Effector memory CD4-positive, alpha-beta T cell (primary cell): ENCODE measurements around the gene VWA3A.

Source experiments
- DNase-seq, 3 donors: peaks; one replicate each; pipeline ENCODE4 v3.0.0-alpha.2; 2020
- H3K27ac ChIP-seq: 2 replicates; pipeline ENCODE4 v1.7.0; 2013; ENCODE audit warnings: mild to moderate bottlenecking, low read length, moderate library complexity; ENCODE audit not compliant: insufficient read depth, poor library complexity, severe bottlenecking
- H3K27me3 ChIP-seq: replicated peaks from 2 replicates; pipeline ENCODE4 v1.7.0; 2013; ENCODE audit warnings: mild to moderate bottlenecking, low read length; ENCODE audit not compliant: insufficient read depth, control insufficient read depth, poor library complexity, severe bottlenecking
- H3K36me3 ChIP-seq: 2 replicates; pipeline ENCODE4 v1.7.0; 2013; ENCODE audit warnings: mild to moderate bottlenecking, low read length, moderate library complexity; ENCODE audit not compliant: control insufficient read depth, insufficient read depth
- H3K4me1 ChIP-seq: 2 replicates; pipeline ENCODE4 v1.7.0; 2013; ENCODE audit warnings: low read length, mild to moderate bottlenecking; ENCODE audit not compliant: control insufficient read depth, insufficient read depth, poor library complexity, severe bottlenecking
- H3K4me3 ChIP-seq: 2 replicates; pipeline ENCODE4 v1.7.0; 2013; ENCODE audit warnings: low read length, low read depth, mild to moderate bottlenecking; ENCODE audit not compliant: insufficient read depth, poor library complexity, severe bottlenecking
- H3K9me3 ChIP-seq: 2 replicates; pipeline ENCODE4 v1.7.0; 2013; ENCODE audit warnings: mild to moderate bottlenecking, low read length, moderate library complexity; ENCODE audit not compliant: control insufficient read depth

The VWA3A gene

GRCh38 chr16:22063888-22064467, 28.4 kb upstream of the VWA3A start:
- H3K4me1 ChIP-seq = no peaks in the 10 kb centered on the region
- H3K9me3 ChIP-seq = peaks cover 4% of the 10 kb centered on the region
- H3K27ac ChIP-seq = no peak overlapping the region
- H3K4me3 ChIP-seq = no peak overlapping the region
- no peaks in the 10 kb centered on the region for H3K27me3 ChIP-seq
- no peak for DNase-seq
- H3K36me3 ChIP-seq = peaks cover 3% of the 10 kb centered on the region

DNA sequence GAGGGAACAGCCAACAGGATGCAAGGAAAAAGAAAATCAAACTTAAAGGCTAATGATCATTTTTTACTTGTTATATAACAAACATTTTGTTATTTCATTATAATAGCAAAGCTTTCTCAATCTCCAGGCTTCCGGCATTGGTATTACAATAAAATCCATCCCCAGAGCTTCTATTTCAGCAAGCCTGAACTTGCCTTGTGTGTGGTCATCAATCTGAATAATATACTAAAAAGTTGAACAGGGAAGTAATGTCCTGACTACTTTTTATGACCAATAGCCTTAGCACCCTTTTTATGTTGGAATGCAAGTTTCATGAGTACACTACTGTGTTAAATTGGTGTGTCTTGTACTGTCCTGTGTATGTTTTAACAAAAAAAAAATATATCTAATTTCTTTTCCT, 27.1 kb upstream of the VWA3A start:
- H3K27ac ChIP-seq = no peak overlapping the region
- DNase-seq = no peak
- no peak overlapping the region for H3K4me3 ChIP-seq
- no peaks in the 10 kb centered on the region for H3K27me3 ChIP-seq
- no peaks in the 10 kb centered on the region for H3K4me1 ChIP-seq
- peaks cover 4% of the 10 kb centered on the region for H3K9me3 ChIP-seq
- peaks cover 3% of the 10 kb centered on the region for H3K36me3 ChIP-seq

DNA sequence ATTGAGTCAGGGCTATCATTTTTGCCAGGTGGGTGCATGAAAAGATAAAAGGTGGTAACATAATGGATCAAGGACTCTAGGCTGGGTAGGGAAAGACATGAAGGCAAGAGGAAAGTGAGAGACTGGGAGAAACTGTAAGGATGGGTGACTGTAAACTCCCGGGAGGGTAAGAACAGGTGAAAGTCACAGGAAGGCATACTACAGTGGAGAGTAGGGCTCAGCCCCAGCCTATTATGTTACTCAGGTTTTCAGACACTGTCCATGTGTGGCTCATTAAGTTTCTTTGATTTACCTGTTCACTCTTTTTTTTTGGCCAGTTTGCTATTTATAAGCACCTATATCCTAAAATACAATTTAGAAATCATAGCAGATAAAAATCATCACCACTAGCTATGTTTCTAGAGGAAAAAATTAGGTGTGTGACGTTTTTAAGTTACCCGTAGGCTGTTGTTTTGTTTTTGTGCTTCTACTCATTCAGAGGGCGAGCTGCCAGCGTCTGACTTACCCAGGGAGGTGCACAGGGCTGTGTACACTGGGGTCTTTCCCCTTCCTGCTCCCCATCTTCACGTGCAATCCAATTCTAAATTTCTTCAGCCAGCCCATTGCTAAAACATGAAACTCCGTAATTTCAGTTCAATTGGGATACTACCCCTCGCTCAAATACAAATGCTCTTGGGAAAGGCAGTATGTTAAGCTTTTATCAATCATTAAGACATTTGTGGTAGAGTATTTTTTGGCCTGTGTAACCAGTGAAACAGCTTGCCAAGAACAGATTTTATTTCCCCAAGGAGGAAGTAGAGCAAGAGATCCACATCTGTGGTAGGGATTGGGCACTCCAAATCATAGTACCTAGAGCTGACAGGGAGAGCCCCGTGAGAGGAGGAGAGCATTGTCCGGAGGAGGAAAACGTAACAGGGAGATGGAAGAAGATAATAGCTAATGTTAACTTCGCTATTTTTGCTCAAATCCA, 21.7 kb upstream of the VWA3A start:
- DNase-seq = no peak
- H3K4me1 ChIP-seq = no peaks in the 10 kb centered on the region
- peaks cover 4% of the 10 kb centered on the region for H3K9me3 ChIP-seq
- H3K27me3 ChIP-seq = no peaks in the 10 kb centered on the region
- peaks cover 3% of the 10 kb centered on the region for H3K36me3 ChIP-seq
- no peak overlapping the region for H3K27ac ChIP-seq
- no peak overlapping the region for H3K4me3 ChIP-seq

- no peak overlapping the region for H3K27ac ChIP-seq
- no peak for DNase-seq
- no peaks in the 10 kb centered on the region for H3K27me3 ChIP-seq
- peaks cover 2% of the 10 kb centered on the region for H3K9me3 ChIP-seq
- no peaks in the 10 kb centered on the region for H3K4me1 ChIP-seq
- H3K4me3 ChIP-seq = no peak overlapping the region
- no peaks in the 10 kb centered on the region for H3K36me3 ChIP-seq
Measured at GRCh38 chr16:22071331-22071910, 20.9 kb upstream of the VWA3A start.

DNA sequence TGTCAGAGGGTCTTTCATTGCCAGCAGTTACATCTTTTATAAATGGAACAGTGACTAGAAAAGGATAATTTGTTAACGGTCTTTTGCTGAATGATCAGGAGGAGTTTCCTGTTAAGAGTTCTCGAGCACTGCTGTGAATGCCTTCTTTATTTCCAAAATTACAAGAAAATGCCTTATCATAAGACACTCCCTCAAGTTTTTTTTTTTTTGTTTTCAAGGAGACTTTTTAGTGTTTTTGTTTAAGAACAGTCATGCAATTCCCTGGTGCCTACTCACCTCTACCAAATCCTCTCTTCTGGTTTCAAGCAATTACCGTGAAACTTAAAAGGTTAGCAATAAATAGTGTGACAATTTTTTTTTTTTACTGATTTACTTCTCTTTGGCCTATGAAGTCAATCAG, 19.0 kb upstream of the VWA3A start:
- Histone ChIP-seq H3K4me1 (peaks cover 3% of the 10 kb centered on the region), H3K27ac (no peak overlapping the region)

GRCh38 chr16:22075043-22075757, 17.1 kb upstream of the VWA3A start:
- H3K9me3 ChIP-seq = no peaks in the 10 kb centered on the region
- H3K27me3 ChIP-seq = no peaks in the 10 kb centered on the region
- H3K4me1 ChIP-seq = peaks cover 3% of the 10 kb centered on the region
- no peak for DNase-seq
- H3K4me3 ChIP-seq = no peak overlapping the region
- H3K27ac ChIP-seq = no peak overlapping the region
- no peaks in the 10 kb centered on the region for H3K36me3 ChIP-seq

More for the DNA sequence above, 19.0 kb upstream of the VWA3A start:
- DNase-seq = no peak
- H3K4me3 ChIP-seq = no peak overlapping the region
- H3K27me3 ChIP-seq = no peaks in the 10 kb centered on the region
- no peaks in the 10 kb centered on the region for H3K36me3 ChIP-seq
- no peaks in the 10 kb centered on the region for H3K9me3 ChIP-seq

- Histone ChIP-seq H3K4me3 (no peak overlapping the region), H3K36me3 (no peaks in the 10 kb centered on the region), H3K27ac (no peak overlapping the region), H3K4me1 (peaks cover 3% of the 10 kb centered on the region), H3K9me3 (no peaks in the 10 kb centered on the region), H3K27me3 (no peaks in the 10 kb centered on the region)
- no peak for DNase-seq
Measured at GRCh38 chr16:22075776-22076175, 16.6 kb upstream of the VWA3A start.

- no peak overlapping the region for H3K4me3 ChIP-seq
- DNase-seq = peak; percentile 40 to 53 (median 47)
Measured at GRCh38 chr16:22077700-22078313, 14.5 kb upstream of the VWA3A start.

DNA sequence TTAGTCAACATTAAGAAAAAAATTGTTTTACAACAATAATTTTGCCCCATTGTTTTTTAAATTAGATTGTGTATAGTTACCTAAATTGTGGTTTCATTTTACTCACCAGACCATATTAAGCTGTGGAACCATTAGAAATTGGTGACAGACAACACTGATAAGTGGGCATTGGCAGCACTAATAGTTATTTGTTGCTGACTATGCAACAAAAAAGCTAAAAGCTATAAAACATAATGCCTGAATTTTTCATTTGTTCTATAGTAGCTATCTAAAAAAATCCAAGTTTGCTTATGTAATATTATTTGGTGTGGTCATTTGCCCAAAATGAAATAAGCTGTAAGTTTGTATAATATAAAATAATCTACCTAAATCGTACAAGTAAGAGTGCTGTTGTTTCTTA, 13.7 kb upstream of the VWA3A start:
- no peaks in the 10 kb centered on the region for H3K36me3 ChIP-seq
- DNase-seq = no peak
- H3K9me3 ChIP-seq = no peaks in the 10 kb centered on the region
- no peaks in the 10 kb centered on the region for H3K27me3 ChIP-seq
- peaks cover 3% of the 10 kb centered on the region for H3K4me1 ChIP-seq
- H3K27ac ChIP-seq = no peak overlapping the region
- H3K4me3 ChIP-seq = no peak overlapping the region

More at GRCh38 chr16:22077700-22078313, 14.5 kb upstream of the VWA3A start:
- Histone ChIP-seq H3K36me3 (no peaks in the 10 kb centered on the region), H3K4me1 (peaks cover 3% of the 10 kb centered on the region), H3K27me3 (no peaks in the 10 kb centered on the region), H3K9me3 (no peaks in the 10 kb centered on the region), H3K27ac (no peak overlapping the region)
